SK-N-SH (cell line): ENCODE data around the gene CLC.

Source experiments
- CTCF ChIP-seq: fragments of 200-600 bp; sonication (generic); IDR thresholded peaks from 2 replicates; pipeline ENCODE4 v1.6.1; 2017; ENCODE audit warnings: antibody characterized with exemption, mild to moderate bottlenecking, moderate library complexity
- EP300 ChIP-seq, 2 experiments: IDR thresholded peaks; 2 replicates each; pipeline versions ENCODE4 v1.4.0 to v1.6.1; 2012; ENCODE audit warnings: borderline replicate concordance in 1 of 2, low read depth in 1 of 2, low read length in 1 of 2

GRCh38 chr19:39708594-39708993, 29.2 kb downstream of the CLC start:
- TF ChIP-seq EP300 (IDR thresholded peaks at IDR 0.05; ENCODE audit: borderline replicate concordance in 1 of 2, low read depth in 1 of 2, low read length in 1 of 2) (no peak), CTCF (no peak)
